Ovary (tissue), 9 donors: ENCODE results near the gene DGKG. TPM values are rescaled to one million over a fixed set of nuclear protein-coding genes. Genes with fewer than 3 reads are reported as not detected.

Source experiments
- DNase-seq, 5 donors: peaks; one replicate each; pipeline ENCODE4 v3.0.0-alpha.2; 2019 to 2020
- H3K27ac ChIP-seq, 2 donors: fragments of 200-600 bp; one replicate each; pipeline versions ENCODE4 v1.5.1 to v1.8.0; 2019 to 2022
- H3K27me3 ChIP-seq: fragments of 200-600 bp; one replicate; pipeline ENCODE4 v1.8.0; 2022
- H3K36me3 ChIP-seq: fragments of 200-600 bp; sonication (generic); one replicate; pipeline ENCODE4 v1.5.1; 2019
- H3K4me1 ChIP-seq: one replicate; pipeline ENCODE4 v1.8.1; 2013; ENCODE audit warnings: mild to moderate bottlenecking, moderate library complexity; ENCODE audit not compliant: insufficient read depth
- H3K4me3 ChIP-seq: fragments of 200-600 bp; sonication (generic); one replicate; pipeline ENCODE4 v1.5.1; 2017
- H3K9me3 ChIP-seq, 2 donors: fragments of 200-600 bp in 1 of 2; sonication (generic) in 1 of 2; one replicate each; pipeline versions ENCODE4 v1.5.1 to v1.8.1; 2013 to 2019; ENCODE audit warnings: mild to moderate bottlenecking in 1 of 2, moderate library complexity in 1 of 2
- EP300 ChIP-seq: sonication (generic); formaldehyde crosslinking; IDR thresholded peaks from one replicate; pipeline ENCODE4 v1.6.1; 2017; ENCODE audit warnings: antibody characterized with exemption
- POLR2A ChIP-seq: fragments of 450-650 bp; IDR thresholded peaks from one replicate; pipeline ENCODE4 v1.6.1; 2017; ENCODE audit warnings: antibody characterized with exemption, mild to moderate bottlenecking, moderate library complexity
- WGBS, 3 donors: extraction: QIAGEN DNeasy Blood & Tissue Kit in 1 of 3; methylation state at CpG; one replicate each; pipeline versions ENCODE4 v1.1.5 to v1.1.7; 2013 to 2017; 5-methylcytosine and 5-hydroxymethylcytosine counted together
- intact Hi-C, 4 donors: fragments of 100-400 bp; cut with DNase I; formaldehyde crosslinking; loops; one replicate each; pipeline versions ENCODE4 v1.11.0 to v1.15.1; 2022 to 2023
- polyA plus RNA-seq, 2 donors: library from polyadenylated mRNA; stranded (reverse); fragments of 200-250 nt in 1 of 2; fragments of 350-450 nt in 1 of 2; fragmentation: Illumina TruSeq in 1 of 2; extraction: RNeasy Lipid Tissue Mini Kit (QIAGEN cat#74804) in 1 of 2; gene quantifications; one replicate each; pipeline ENCODE4 v1.2.3, GENCODE V29; 2013 to 2014
- total RNA-seq, 7 donors: library from RNA; depleted of rRNA in 2 of 7; stranded (reverse); fragments of >200 nt in 2 of 7; fragmentation: NEBNext Ultra II Directional in 3 of 7; extraction: Animal tissue kit (Norgen Biotek cat#: 25700) in 3 of 7; gene quantifications; one replicate each; pipeline versions ENCODE4 v1.1.0 to v1.2.4, GENCODE V29; 2016 to 2023
- TF ChIP-seq, protein P1 (sequence below), 3 donors: fragments of 450-650 bp in 2 of 3; fragments of 200-600 bp in 1 of 3; IDR thresholded peaks; one replicate each; pipeline versions ENCODE4 v1.5.1 to v1.8.0; 2016 to 2022; ENCODE audit warnings: antibody characterized with exemption in 3 of 3, mild to moderate bottlenecking in 1 of 3
- donor health status: DM: no; HTN: no; CAD: no; lungs with moderate emphysema.
- donor health status: DM: no; HTN: no; CAD: no.
- donor health status: Bipolar disorder and iron deficiency.
- donor health status: DM: yes; HTN: yes; CAD: no.
- donor health status: DM: no; HTN: no; CAD: no.
- donor health status: DM: yes; HTN: yes; CAD: no.

DGKG gene
- total and polyA plus RNA-seq, 9 donors = 1.0 to 7.0 (median 4.1) TPM

DNA sequence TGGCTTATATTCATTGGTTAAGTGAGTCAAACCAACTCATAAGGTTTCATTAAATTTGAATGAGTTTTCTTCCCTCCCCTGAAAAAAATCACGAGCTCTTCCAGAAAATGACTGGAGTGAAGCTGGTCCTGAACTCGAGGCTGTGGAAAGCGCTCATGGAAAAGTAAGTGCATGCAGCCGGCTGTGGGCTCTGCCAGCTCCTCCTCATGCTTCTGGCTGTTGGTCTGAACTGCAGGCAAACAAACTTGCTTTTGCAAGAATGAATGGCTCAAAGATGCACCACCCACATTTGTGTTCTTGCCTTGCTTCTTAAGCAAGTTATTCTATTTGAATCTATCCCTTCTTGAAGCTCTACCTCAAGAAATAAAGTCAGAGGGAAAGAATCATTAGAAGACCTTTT is 259.3 kb downstream of the DGKG start:
- no peak overlapping the region for H3K27ac ChIP-seq
- intact Hi-C loops = loop anchor here in 1 of 4 donors (10.0 kb wide), 1 partner anchor 472 kb away; the partner anchor contains the start of gene DNAJB11

DNA sequence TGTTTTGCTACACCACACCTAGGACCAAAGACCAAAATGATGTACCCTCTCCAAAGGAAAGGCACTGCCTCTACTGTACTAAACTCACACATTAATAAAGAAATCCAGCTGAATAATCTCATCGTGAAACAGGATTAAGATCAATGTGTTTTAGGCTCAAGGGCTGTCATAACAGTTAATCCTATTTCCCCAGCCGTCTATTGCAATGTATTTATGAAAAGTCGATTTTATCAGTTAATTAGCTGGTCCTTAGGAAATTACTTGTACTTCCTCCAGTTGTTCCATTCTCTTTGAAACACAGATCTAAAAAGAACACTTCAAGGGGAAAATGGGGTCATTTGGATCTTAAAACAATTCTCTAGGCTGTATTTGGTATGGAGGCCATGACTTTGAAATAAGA is 261.6 kb downstream of the DGKG start:
- Histone ChIP-seq H3K27me3 (no peaks in the 10 kb centered on the region), H3K27ac (no peak overlapping the region), H3K4me1 (no peaks in the 10 kb centered on the region), H3K9me3 (no peaks in the 10 kb centered on the region), H3K4me3 (no peak overlapping the region), H3K36me3 (no peaks in the 10 kb centered on the region)
- TF ChIP-seq EP300 (no peak), POLR2A (no peak)
- TF ChIP-seq, protein P1, sequence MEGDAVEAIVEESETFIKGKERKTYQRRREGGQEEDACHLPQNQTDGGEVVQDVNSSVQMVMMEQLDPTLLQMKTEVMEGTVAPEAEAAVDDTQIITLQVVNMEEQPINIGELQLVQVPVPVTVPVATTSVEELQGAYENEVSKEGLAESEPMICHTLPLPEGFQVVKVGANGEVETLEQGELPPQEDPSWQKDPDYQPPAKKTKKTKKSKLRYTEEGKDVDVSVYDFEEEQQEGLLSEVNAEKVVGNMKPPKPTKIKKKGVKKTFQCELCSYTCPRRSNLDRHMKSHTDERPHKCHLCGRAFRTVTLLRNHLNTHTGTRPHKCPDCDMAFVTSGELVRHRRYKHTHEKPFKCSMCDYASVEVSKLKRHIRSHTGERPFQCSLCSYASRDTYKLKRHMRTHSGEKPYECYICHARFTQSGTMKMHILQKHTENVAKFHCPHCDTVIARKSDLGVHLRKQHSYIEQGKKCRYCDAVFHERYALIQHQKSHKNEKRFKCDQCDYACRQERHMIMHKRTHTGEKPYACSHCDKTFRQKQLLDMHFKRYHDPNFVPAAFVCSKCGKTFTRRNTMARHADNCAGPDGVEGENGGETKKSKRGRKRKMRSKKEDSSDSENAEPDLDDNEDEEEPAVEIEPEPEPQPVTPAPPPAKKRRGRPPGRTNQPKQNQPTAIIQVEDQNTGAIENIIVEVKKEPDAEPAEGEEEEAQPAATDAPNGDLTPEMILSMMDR (IDR thresholded peaks at IDR 0.05) = no peak
- DNase-seq = no peak
- intact Hi-C loops = loop anchor here in 1 of 4 donors (10.0 kb wide), 1 partner anchor 474 kb away; the partner anchor contains the start of gene DNAJB11
- WGBS, 3 donors = 83 to 89% (median 84%) methylated on average over 3 of the region's 3 CpGs

More for the DNA sequence above, 259.3 kb downstream of the DGKG start:
- DNase-seq = no peak
- no peak for TF ChIP-seq POLR2A
- TF ChIP-seq, protein P1 (IDR thresholded peaks at IDR 0.05) = no peak
- no peak for TF ChIP-seq EP300
- H3K9me3 ChIP-seq = no peaks in the 10 kb centered on the region
- no peak overlapping the region for H3K4me3 ChIP-seq
- H3K27me3 ChIP-seq = no peaks in the 10 kb centered on the region
- peaks cover under 1% of the 10 kb centered on the region for H3K4me1 ChIP-seq
- H3K36me3 ChIP-seq = no peaks in the 10 kb centered on the region
- WGBS, 3 donors = 66 to 81% (median 74%) methylated on average over 4 of the region's 4 CpGs

DNA sequence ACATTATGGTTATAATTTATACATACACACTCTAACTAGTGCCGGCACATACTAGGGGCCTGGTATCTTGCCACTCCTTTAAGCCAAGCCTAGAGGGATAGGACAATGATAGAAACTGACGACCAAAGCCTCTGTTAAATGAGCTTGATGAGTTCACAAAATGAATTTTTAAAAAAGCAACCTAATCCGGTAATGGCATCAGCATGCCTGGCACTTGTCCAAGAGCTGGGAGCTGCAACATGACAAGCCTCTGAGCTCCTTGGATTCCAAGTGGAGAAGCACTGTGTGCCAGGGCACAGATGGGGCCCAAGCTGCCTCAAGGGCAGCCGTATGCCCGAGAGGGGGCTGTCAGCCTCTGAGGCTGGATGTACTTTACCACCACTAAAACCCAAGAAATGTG is 262.9 kb downstream of the DGKG start:
- Histone ChIP-seq H3K36me3 (no peaks in the 10 kb centered on the region), H3K4me1 (no peaks in the 10 kb centered on the region), H3K27ac (no peak overlapping the region), H3K4me3 (no peak overlapping the region), H3K27me3 (no peaks in the 10 kb centered on the region), H3K9me3 (no peaks in the 10 kb centered on the region)
- 84 to 86% (median 84%) methylated on average over 5 of the region's 5 CpGs for WGBS, 3 donors
- intact Hi-C loops = loop anchor here in 1 of 4 donors (5.0 kb wide), 1 partner anchor 123 kb away; no protein-coding TSS in a partner anchor
- peak in 1 of 5 donors; percentile 13 for DNase-seq
- TF ChIP-seq, protein P1 (IDR thresholded peaks at IDR 0.05) = no peak
- TF ChIP-seq POLR2A (no peak), EP300 (no peak)

DNA sequence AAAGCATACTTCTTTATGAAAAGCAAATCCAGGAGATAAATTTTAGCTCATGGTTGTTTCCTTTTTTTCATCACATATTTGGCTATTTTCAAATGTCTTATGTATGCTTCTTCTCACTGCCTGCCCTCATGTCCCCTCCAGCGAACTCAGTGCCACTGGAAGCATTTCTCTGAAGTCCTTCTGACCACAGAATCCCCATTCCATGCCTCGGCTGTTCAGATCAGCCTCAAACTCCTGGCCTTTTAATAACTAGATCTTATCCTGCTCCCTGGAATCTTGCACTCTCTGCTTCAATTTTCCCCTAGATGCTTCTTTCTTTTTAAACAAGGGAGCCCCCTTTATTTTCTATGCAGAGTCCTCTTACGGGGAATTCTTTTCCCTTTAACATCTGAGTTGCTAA is 263.3 kb downstream of the DGKG start:
- Histone ChIP-seq H3K4me3 (no peak overlapping the region), H3K27ac (no peak overlapping the region)
- WGBS, 3 donors = 71 to 73% (median 71%) methylated on average over 3 of the region's 3 CpGs

More for the DNA sequence above, 263.3 kb downstream of the DGKG start:
- H3K36me3 ChIP-seq = no peaks in the 10 kb centered on the region
- DNase-seq = no peak
- no peaks in the 10 kb centered on the region for H3K27me3 ChIP-seq
- intact Hi-C loops = loop anchor here in 1 of 4 donors (5.0 kb wide), 1 partner anchor 124 kb away; no protein-coding TSS in a partner anchor
- H3K9me3 ChIP-seq = no peaks in the 10 kb centered on the region
- TF ChIP-seq POLR2A = no peak
- TF ChIP-seq, protein P1 (IDR thresholded peaks at IDR 0.05) = no peak
- TF ChIP-seq EP300 = no peak
- H3K4me1 ChIP-seq = no peaks in the 10 kb centered on the region
